A549 (cell line): Measurements from ENCODE around the gene DCLK1. TPM values are rescaled to one million over a fixed set of nuclear protein-coding genes. Genes with fewer than 3 reads are reported as not detected.

Experiments
- ATAC-seq, 2 experiments: fragments of 200-7000 bp in 1 of 2; fragments of >200 bp in 1 of 2; cut with Nextera tagmentation in 1 of 2; cut with Tn5 transposase in 1 of 2; 3 replicates each; pipeline versions ENCODE4 v1.8.0 to v1.9.1; 2018 to 2020; ENCODE audit warnings: mild to moderate bottlenecking in 1 of 2, moderate library complexity in 1 of 2
- CTCF ChIA-PET: fragments of 300-600 bp; sonication (Branson Sonifier 250); formaldehyde crosslinking; extraction: SDS; loops from one replicate; lab custom pipeline; 2021; ENCODE audit warnings: antibody characterized with exemption, inconsistent platforms; lab: Yijun Ruan, JAX
- POLR2A ChIA-PET: fragments of 350-600 bp; formaldehyde crosslinking; extraction: SDS; loops from one replicate; lab custom pipeline; 2021; ENCODE audit warnings: antibody characterized with exemption, inconsistent platforms; lab: Yijun Ruan, JAX
- DNase-seq, 2 experiments: peaks; one replicate each; pipeline versions ENCODE4 v3.0.0 to v3.0.0-alpha.2; 2011 to 2016; ENCODE audit warnings: low read depth in 1 of 2, low spot score in 1 of 2
- FAIRE-seq: peaks from 2 replicates; lab custom pipeline; 2011; peaks lifted over from hg19 to GRCh38; lab: Jason Lieb, UNC
- H3K27ac ChIP-seq, 2 experiments: fragments of >200 bp; sonication (Bioruptor Twin); formaldehyde crosslinking; 3 replicates each; pipeline ENCODE4 v1.5.1; 2016 to 2017
- H3K4me1 ChIP-seq: fragments of >200 bp; sonication (Bioruptor Twin); formaldehyde crosslinking; 3 replicates; pipeline ENCODE4 v1.6.1; 2016
- H3K4me2 ChIP-seq: fragments of >200 bp; sonication (Bioruptor Twin); formaldehyde crosslinking; 3 replicates; pipeline ENCODE4 v1.6.1; 2016
- H3K4me3 ChIP-seq: fragments of >200 bp; sonication (Bioruptor Twin); formaldehyde crosslinking; 3 replicates; pipeline ENCODE4 v1.5.1; 2016
- H3K9me3 ChIP-seq: fragments of >200 bp; sonication (Bioruptor Twin); formaldehyde crosslinking; 3 replicates; pipeline ENCODE4 v1.6.1; 2016
- BCL3 ChIP-seq: fragments of >200 bp; sonication (Bioruptor Twin); formaldehyde crosslinking; IDR thresholded peaks from 3 replicates; pipeline ENCODE4 v1.6.1; 2016
- BHLHE40 ChIP-seq: IDR thresholded peaks from 2 replicates; pipeline ENCODE4 v1.6.1; 2012; ENCODE audit warnings: low read depth, low read length, inconsistent platforms
- CEBPB ChIP-seq, 2 experiments: fragments of >200 bp in 1 of 2; sonication (Bioruptor Twin) in 1 of 2; formaldehyde crosslinking in 1 of 2; IDR thresholded peaks; 2 replicates each; pipeline ENCODE4 v1.6.1; 2012 to 2016
- CHD2 ChIP-seq: fragments of 150-350 bp; IDR thresholded peaks from 2 replicates; pipeline ENCODE4 v1.6.1; 2014; ENCODE audit warnings: low read length; ENCODE audit not compliant: partially characterized antibody
- CHD4 ChIP-seq: fragments of 200-600 bp; sonication (generic); IDR thresholded peaks from 2 replicates; pipeline ENCODE4 v1.6.1; 2016; ENCODE audit warnings: antibody characterized with exemption, mild to moderate bottlenecking, borderline replicate concordance
- CTCF ChIP-seq: fragments of >200 bp; sonication (Bioruptor Twin); formaldehyde crosslinking; IDR thresholded peaks from 3 replicates; pipeline ENCODE4 v1.5.1; 2016
- E2F6 ChIP-seq: IDR thresholded peaks from 2 replicates; pipeline ENCODE4 v1.6.1; 2012; ENCODE audit warnings: low read depth, borderline replicate concordance
- EHMT2 ChIP-seq: fragments of 200-600 bp; sonication (generic); IDR thresholded peaks from 2 replicates; pipeline ENCODE4 v1.6.1; 2016; ENCODE audit warnings: antibody characterized with exemption, low read depth, mild to moderate bottlenecking, moderate library complexity
- ELK1 ChIP-seq: fragments of 150-350 bp; IDR thresholded peaks from 2 replicates; pipeline ENCODE4 v1.6.1; 2014; ENCODE audit warnings: low read depth, mild to moderate bottlenecking, low read length
- EP300 ChIP-seq, 2 experiments: fragments of >200 bp; sonication (Bioruptor Twin); formaldehyde crosslinking; IDR thresholded peaks; 2 replicates in 1 of 2; 3 replicates in 1 of 2; pipeline ENCODE4 v1.6.1; 2016 to 2017
- ESRRA ChIP-seq: fragments of 150-350 bp; IDR thresholded peaks from 2 replicates; pipeline ENCODE4 v1.6.1; 2014; ENCODE audit warnings: mild to moderate bottlenecking, low read length, borderline replicate concordance
- FOSL2 ChIP-seq, 2 experiments: fragments of 450-650 bp in 1 of 2; fragments of >200 bp in 1 of 2; sonication (Bioruptor Twin) in 1 of 2; formaldehyde crosslinking; IDR thresholded peaks; 2 replicates each; pipeline versions ENCODE4 v1.5.0 to v1.6.1; 2016 to 2020; ENCODE audit warnings: mild to moderate bottlenecking in 1 of 2, moderate library complexity in 1 of 2
- GATA3 ChIP-seq: IDR thresholded peaks from 2 replicates; pipeline ENCODE4 v1.6.1; 2012; ENCODE audit warnings: borderline replicate concordance
- HEYL ChIP-seq: fragments of 250-450 bp; sonication (Bioruptor Pico); IDR thresholded peaks from 2 replicates; pipeline ENCODE4 v1.8.0; 2021; ENCODE audit warnings: mild to moderate bottlenecking, moderate library complexity
- HMGXB4 ChIP-seq: fragments of 250-450 bp; sonication (Bioruptor Pico); IDR thresholded peaks from 2 replicates; pipeline ENCODE4 v1.5.0; 2021; ENCODE audit warnings: mild to moderate bottlenecking, moderate library complexity, borderline replicate concordance
- HOXA7 ChIP-seq: fragments of 250-450 bp; sonication (Bioruptor Pico); IDR thresholded peaks from 2 replicates; pipeline ENCODE4 v1.5.0; 2020; ENCODE audit warnings: mild to moderate bottlenecking, moderate library complexity
- HOXB13 ChIP-seq: fragments of 250-450 bp; sonication (Bioruptor Pico); IDR thresholded peaks from 2 replicates; pipeline ENCODE4 v1.5.0; 2020; ENCODE audit warnings: low read depth, mild to moderate bottlenecking, moderate library complexity
- KDM1A ChIP-seq: fragments of 200-600 bp; sonication (generic); IDR thresholded peaks from 2 replicates; pipeline ENCODE4 v1.6.1; 2016; ENCODE audit warnings: low read depth, mild to moderate bottlenecking
- MAFK ChIP-seq: fragments of 450-650 bp; IDR thresholded peaks from 2 replicates; pipeline ENCODE4 v1.6.1; 2014; ENCODE audit not compliant: partially characterized antibody
- MAZ ChIP-seq: fragments of 150-350 bp; IDR thresholded peaks from 2 replicates; pipeline ENCODE4 v1.6.1; 2014; ENCODE audit warnings: antibody characterized with exemption, low read depth, low read length, borderline replicate concordance
- NPAS2 ChIP-seq: fragments of 250-450 bp; sonication (Bioruptor Pico); IDR thresholded peaks from 2 replicates; pipeline ENCODE4 v1.8.0; 2022; ENCODE audit warnings: mild to moderate bottlenecking, moderate library complexity, borderline replicate concordance
- PBX3 ChIP-seq: IDR thresholded peaks from 2 replicates; pipeline ENCODE4 v1.6.1; 2012
- RAD21 ChIP-seq, 2 experiments: fragments of >200 bp in 1 of 2; sonication (Bioruptor Twin) in 1 of 2; formaldehyde crosslinking in 1 of 2; IDR thresholded peaks in 1 of 2; conservative IDR thresholded peaks in 1 of 2; 2 replicates in 1 of 2; 3 replicates in 1 of 2; pipeline ENCODE4 v1.6.1; 2012 to 2018; ENCODE audit warnings: inconsistent platforms in 1 of 2
- RFX5 ChIP-seq: fragments of 450-650 bp; IDR thresholded peaks from 2 replicates; pipeline ENCODE4 v1.7.1; 2014; ENCODE audit warnings: antibody characterized with exemption, mild to moderate bottlenecking, moderate library complexity
- ZC3H11A ChIP-seq: fragments of 450-650 bp; IDR thresholded peaks from 2 replicates; pipeline ENCODE4 v1.6.1; 2014; ENCODE audit warnings: antibody characterized with exemption, mild to moderate bottlenecking
- ZFP36 ChIP-seq: fragments of 450-650 bp; IDR thresholded peaks from 2 replicates; pipeline ENCODE4 v1.6.1; 2014; ENCODE audit warnings: borderline replicate concordance; ENCODE audit not compliant: partially characterized antibody
- WGBS: methylation state at CpG from one replicate; pipeline ENCODE4 v1.1.6; 2017; ENCODE audit errors: missing lambda C conversion rate; 5-methylcytosine and 5-hydroxymethylcytosine counted together
- polyA plus RNA-seq, 4 experiments: library from polyadenylated mRNA; depleted of rRNA in 3 of 4; stranded (reverse); fragments of >200 nt; fragmentation: RNase III in 1 of 4; extraction: RNeasy Plus Mini Kit Qiagen cat#74134 plus additional on column Dnase treatment in 1 of 4; gene quantifications; 2 replicates in 3 of 4; 3 replicates in 1 of 4; pipeline ENCODE4 v1.2.3, GENCODE V29; 2011 to 2017

Gene DCLK1
- polyA plus RNA-seq, 2 of the 4 experiments (the other 2 are of a cell fraction): 0.13 to 0.21 TPM

GRCh38 chr13:36163286-36163685 lies 32.1 kb upstream of the DCLK1 start:
- DNase-seq (no peak), ATAC-seq (no peak), FAIRE-seq (no peak)
- H3K4me3 ChIP-seq: no peak overlapping the region
- no peak overlapping the region for H3K4me2 ChIP-seq
- no peaks in the 10 kb centered on the region for H3K9me3 ChIP-seq
- ChIA-PET CTCF (no interaction called here), POLR2A (no interaction called here)
- H3K4me1 ChIP-seq: no peaks in the 10 kb centered on the region
- TF ChIP-seq ESRRA (no peak), MAZ (no peak), CHD2 (no peak), GATA3 (no peak), E2F6 (no peak), BHLHE40 (no peak), PBX3 (no peak), HOXA7 (CRISPR knock-in tag) (no peak), HEYL (CRISPR knock-in tag) (no peak), ELK1 (no peak), NPAS2 (no peak), BCL3 (no peak), CEBPB (IDR thresholded peaks at IDR 0.05) (no peak), EP300 (IDR thresholded peaks at IDR 0.05) (no peak)
- 38% methylated on average over 6 of the region's 6 CpGs for WGBS
- H3K27ac ChIP-seq: no peak overlapping the region

GRCh38 chr13:36160297-36160696 lies 29.1 kb upstream of the DCLK1 start:
- 0% methylated on average over 4 of the region's 4 CpGs for WGBS
- POLR2A ChIA-PET: no interaction called here
- no peaks in the 10 kb centered on the region for H3K4me1 ChIP-seq
- no peak for DNase-seq
- H3K27ac ChIP-seq: no peak overlapping the region
- no peak overlapping the region for H3K4me3 ChIP-seq
- H3K9me3 ChIP-seq: no peaks in the 10 kb centered on the region
- no peak for FAIRE-seq
- CTCF ChIA-PET: no interaction called here
- no peak for ATAC-seq
- TF ChIP-seq BHLHE40: no peak
- TF ChIP-seq E2F6: no peak
- no peak for TF ChIP-seq NPAS2
- TF ChIP-seq RFX5: no peak
- no peak for TF ChIP-seq CHD4
- no peak for TF ChIP-seq FOSL2 (IDR thresholded peaks at IDR 0.05)
- no peak for TF ChIP-seq FOSL2 (CRISPR knock-in tag; IDR thresholded peaks at IDR 0.05)
- no peak for TF ChIP-seq RAD21 (conservative IDR thresholded peaks at IDR 0.05 in 1 of 2, IDR thresholded peaks at IDR 0.05 in 1 of 2)
- TF ChIP-seq HEYL (CRISPR knock-in tag): no peak
- no peak for TF ChIP-seq CTCF
- no peak for TF ChIP-seq KDM1A
- TF ChIP-seq HOXA7 (CRISPR knock-in tag): no peak
- TF ChIP-seq HMGXB4: no peak
- no peak for TF ChIP-seq HOXB13 (CRISPR knock-in tag)
- no peak for TF ChIP-seq EHMT2
- TF ChIP-seq PBX3: no peak
- TF ChIP-seq ZC3H11A: no peak
- TF ChIP-seq MAFK: no peak
- no peak for TF ChIP-seq ZFP36
- no peak overlapping the region for H3K4me2 ChIP-seq
